Lower leg skin (tissue), 4 donors: ENCODE measurements around the gene SULT1C3. TPM values are rescaled to one million over a fixed set of nuclear protein-coding genes. Genes with fewer than 3 reads are reported as not detected.

Source experiments
- DNase-seq, 2 donors: peaks; one replicate each; pipeline ENCODE4 v3.0.0-alpha.2; 2019; ENCODE audit warnings: low spot score in 2 of 2
- H3K4me3 ChIP-seq: fragments of 200-600 bp; sonication (generic); 2 replicates; pipeline ENCODE4 v1.5.1; 2017; ENCODE audit warnings: mild to moderate bottlenecking, low read depth; ENCODE audit not compliant: poor library complexity, severe bottlenecking
- CTCF ChIP-seq, 3 donors: fragments of 450-650 bp; IDR thresholded peaks; one replicate each; pipeline ENCODE4 v1.5.1; 2016; ENCODE audit warnings: antibody characterized with exemption in 3 of 3, mild to moderate bottlenecking in 3 of 3, moderate library complexity in 2 of 3
- POLR2A ChIP-seq, 2 donors: fragments of 450-650 bp; IDR thresholded peaks; one replicate each; pipeline ENCODE4 v1.6.1; 2016 to 2017; ENCODE audit warnings: antibody characterized with exemption in 2 of 2, mild to moderate bottlenecking in 1 of 2, moderate library complexity in 1 of 2
- WGBS, 2 donors: methylation state at CpG; one replicate each; pipeline ENCODE4 v1.1.5; 2018; 5-methylcytosine and 5-hydroxymethylcytosine counted together
- intact Hi-C: fragments of 100-400 bp; cut with DNase I; formaldehyde crosslinking; loops from one replicate; pipeline ENCODE4 v1.15.0; 2023; ENCODE audit warnings: low total_unique reads
- total RNA-seq, 4 donors: library from RNA; depleted of rRNA; stranded (reverse); fragments of >200 nt; gene quantifications; one replicate each; pipeline ENCODE4 v1.1.0, GENCODE V29; 2016

Gene SULT1C3
- total RNA-seq, 4 donors from 2014 or later, result not detected

DNA sequence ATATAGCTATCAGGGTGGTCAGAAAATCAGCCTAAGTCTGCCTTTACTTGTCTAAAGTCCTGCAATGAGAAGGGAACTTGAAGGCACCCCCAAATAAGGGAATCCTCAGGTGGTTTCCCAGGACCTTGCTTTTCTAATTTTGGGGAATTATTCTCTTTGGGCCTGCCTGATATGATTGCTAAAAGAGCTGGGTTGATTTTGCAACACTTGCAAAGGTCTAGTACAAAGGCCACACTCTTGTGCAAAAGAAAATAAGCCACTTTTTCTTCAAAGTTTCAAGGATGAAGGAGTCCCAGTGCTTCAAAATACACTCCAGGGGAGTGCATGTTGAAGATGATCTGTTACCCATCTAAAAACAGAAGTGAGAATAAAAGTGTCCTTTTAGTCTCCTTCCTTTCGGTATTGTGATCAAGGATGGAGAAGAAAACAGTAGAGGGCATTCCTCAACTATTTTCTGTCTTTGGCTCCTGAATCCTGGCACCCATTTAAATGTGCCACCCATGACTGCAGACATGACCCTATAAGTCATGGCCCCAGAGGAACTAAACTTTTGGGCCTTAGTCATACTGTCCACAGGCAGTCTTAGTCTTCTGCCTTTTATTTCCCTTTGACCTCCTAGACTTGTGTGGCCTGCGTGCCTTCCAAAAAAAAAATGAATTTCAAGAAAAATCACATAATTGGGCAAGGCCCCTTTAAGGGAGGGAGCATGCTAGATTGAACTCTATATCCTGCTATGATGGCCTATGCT, 5.1 kb downstream of the SULT1C3 start:
- 84 to 92% methylated on average over 2 of the region's 2 CpGs for WGBS, 2 donors
- DNase-seq, result no peak

GRCh38 chr2:108253106-108253505, 13.3 kb downstream of the SULT1C3 start:
- no peak for DNase-seq
- 21 to 22% methylated on average over 1 of the region's 1 CpG for WGBS, 2 donors
- no peak overlapping the region for H3K4me3 ChIP-seq
- intact Hi-C loops, result no loop called here
- no peak for TF ChIP-seq POLR2A (IDR thresholded peaks at IDR 0.05)
- TF ChIP-seq CTCF (IDR thresholded peaks at IDR 0.05), result no peak

More for the DNA sequence above, 5.1 kb downstream of the SULT1C3 start:
- H3K4me3 ChIP-seq, result no peak overlapping the region
- TF ChIP-seq POLR2A (IDR thresholded peaks at IDR 0.05), result no peak
- no peak for TF ChIP-seq CTCF (IDR thresholded peaks at IDR 0.05)
- intact Hi-C loops, result no loop called here

GRCh38 chr2:108257757-108258331, 18.1 kb downstream of the SULT1C3 start:
- TF ChIP-seq POLR2A (IDR thresholded peaks at IDR 0.05), result no peak
- TF ChIP-seq CTCF (IDR thresholded peaks at IDR 0.05), result no peak
- H3K4me3 ChIP-seq, result no peak overlapping the region
- 62 to 73% methylated on average over 3 of the region's 3 CpGs for WGBS, 2 donors
- DNase-seq, result no peak
- intact Hi-C loops, result no loop called here

DNA sequence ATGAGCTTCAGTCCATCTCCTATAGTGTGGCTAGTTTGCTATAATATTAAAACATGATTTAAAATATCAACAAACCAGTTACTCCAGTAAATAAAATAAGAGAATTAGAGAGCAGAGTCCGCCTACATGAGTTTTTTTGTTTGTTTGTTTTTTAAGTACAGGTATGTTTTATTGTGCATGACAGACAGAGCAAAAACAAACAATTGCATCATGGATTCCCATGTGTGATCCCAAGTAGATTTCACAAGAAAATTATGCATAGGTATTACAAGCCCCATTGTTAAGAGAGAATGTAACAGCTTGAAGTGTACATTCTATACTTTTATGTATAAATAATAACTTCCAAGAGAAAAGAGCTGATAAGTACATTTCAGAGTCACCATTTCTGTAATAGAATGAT, 21.0 kb downstream of the SULT1C3 start:
- H3K4me3 ChIP-seq, result no peak overlapping the region
- intact Hi-C loops, result no loop called here
- DNase-seq, result no peak
- WGBS, 2 donors, result 67 to 88% methylated on average over 1 of the region's 1 CpG
- TF ChIP-seq POLR2A (IDR thresholded peaks at IDR 0.05) (no peak), CTCF (IDR thresholded peaks at IDR 0.05) (no peak)

GRCh38 chr2:108262036-108262435, 22.3 kb downstream of the SULT1C3 start:
- no peak for TF ChIP-seq POLR2A (IDR thresholded peaks at IDR 0.05)
- no peak for TF ChIP-seq CTCF (IDR thresholded peaks at IDR 0.05)
- no peak overlapping the region for H3K4me3 ChIP-seq
- DNase-seq, result no peak
- WGBS, 2 donors, result 54 to 60% methylated on average over 1 of the region's 1 CpG
- intact Hi-C loops, result no loop called here
